Measurements from ENCODE around the gene FBLN5.
"Not testable (repeated sequence)": the region's sequence is repeated elsewhere in the genome, so short reads cannot be mapped to it uniquely, and the experiment has no call there.

Gene FBLN5

DNA sequence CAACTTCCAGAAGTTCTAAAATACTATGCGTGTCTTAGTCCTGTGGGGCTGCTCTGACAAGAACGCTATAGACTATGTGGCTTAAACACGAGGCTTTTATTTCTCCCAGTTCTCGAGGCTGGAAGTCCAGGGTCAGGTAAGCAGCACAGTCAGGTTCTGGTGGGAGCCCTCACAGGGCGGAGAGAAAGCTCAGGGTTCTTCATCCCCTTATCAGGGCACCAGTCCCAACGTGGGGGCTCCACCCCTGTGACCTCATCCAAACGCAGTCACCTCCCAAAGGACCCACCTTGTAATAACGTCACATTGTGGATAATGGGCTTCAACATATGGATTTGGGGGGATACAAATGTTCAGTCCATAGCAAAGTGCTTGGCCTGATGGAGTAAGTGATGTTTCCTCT lies 43.0 kb downstream of the FBLN5 start:
- no peak for DNase-seq

DNA sequence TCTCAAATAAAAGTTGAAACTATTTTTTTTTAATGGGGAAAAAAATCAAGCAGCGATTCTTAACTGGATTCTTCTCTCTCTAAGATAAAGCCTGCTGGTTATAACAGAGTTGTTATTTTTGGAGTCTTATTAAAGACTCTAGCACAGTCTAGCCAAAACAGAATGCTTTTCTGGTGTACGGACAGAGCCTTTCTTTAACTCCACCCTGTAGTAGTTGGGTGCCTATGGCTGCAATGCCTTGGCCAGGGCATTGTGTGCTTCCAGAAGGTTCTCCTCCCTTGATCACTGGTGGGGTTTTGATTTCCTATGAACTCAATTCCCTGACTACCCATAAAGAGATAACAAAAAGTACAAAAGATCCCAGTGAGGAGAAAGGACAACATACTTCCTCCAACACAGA lies 44.4 kb downstream of the FBLN5 start:
- no peak for DNase-seq

DNA sequence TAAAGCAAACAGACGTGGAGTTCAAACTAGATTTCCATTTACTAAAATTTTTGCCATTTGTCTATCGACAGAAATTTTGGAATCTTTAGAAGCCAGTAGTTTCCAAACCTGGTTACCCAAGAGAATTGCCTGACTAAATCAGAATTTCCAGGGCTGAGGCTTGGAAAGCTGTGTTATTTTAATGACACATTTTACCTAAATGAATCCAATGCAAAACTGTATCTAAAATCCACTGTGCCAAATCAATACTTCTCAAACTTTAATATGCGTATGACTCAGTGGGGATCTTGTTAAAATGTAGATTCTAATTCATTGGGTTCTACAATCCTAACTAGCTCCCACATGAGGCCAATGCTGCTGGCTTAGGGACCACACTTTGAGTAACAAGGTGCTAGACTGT lies 45.2 kb downstream of the FBLN5 start:
- no peak for DNase-seq

DNA sequence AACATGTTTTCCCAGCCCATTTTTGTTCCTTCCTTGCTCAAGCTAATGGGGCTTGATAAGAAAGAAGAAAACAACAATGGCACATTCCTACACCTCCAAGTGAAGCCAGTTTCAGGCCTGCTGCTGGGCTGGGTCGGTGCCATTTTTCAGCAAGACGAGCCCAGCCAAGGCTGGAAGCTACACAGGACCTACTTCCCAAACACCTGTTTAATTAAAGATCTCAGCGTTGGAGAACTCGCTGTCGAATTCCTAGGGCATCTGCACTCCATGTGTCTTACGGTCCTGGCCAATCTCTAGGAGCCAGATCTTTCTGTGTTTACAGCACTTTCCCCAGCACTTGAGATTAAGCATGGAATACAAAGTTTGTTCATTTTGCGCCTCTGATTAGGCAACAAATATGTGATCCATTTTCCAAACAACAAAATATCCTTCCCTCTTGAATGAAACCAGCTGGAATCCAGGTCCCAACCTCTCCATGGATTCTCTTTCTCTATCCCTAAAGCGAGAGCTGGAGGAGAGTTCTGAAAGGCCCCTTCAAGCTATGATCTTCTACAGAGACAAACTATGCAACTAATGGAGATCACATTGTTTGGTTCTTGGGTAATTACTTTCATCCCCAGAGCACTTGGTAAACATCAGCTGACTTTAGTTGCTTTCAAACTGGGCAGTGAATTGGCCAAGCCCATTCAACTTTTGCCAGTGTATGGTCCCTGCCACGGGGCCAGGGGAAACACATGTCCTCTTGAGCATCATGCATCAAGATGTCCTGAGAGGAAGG lies 45.9 kb downstream of the FBLN5 start:
- no peak for DNase-seq

DNA sequence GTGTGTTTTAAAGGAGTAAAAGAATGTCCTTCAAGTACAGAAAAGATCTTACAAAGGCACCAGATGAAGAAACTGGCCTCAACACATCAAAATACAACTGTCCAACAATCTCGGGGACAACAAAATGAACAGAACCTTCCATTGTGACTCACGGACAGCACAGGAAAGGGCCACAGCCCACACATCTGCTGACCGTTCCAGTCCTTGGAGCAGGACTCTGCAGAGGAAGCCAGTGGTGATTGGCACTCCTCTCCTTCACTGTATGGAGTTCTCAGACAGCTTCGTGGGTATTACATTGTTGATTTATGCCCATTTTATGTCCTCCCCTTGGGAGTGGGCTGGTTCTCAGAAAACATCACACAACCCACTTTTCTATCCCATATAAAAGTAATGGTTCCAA lies 47.7 kb downstream of the FBLN5 start:
- peak in 1 of 2 donors; percentile 56 for DNase-seq

DNA sequence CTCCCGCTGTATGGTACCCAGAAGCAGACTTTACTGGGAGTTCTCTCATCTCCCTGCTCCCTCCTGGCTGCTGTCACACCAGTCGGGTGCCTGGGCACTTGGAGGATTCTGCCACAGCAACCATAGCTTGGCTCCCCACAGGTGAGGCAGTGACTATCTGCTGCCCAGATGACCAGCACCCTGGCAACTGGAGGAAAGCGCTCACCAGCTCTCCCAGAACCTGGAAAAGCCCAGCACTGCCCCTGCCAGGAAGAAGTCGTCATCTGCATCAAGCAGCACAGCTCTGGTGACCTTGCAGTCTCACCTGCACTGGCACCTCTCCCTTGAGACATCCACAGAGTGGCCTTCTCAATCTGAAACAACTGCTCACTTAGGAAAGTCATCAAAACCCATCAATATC lies 48.3 kb downstream of the FBLN5 start:
- DNase-seq = no peak

DNA sequence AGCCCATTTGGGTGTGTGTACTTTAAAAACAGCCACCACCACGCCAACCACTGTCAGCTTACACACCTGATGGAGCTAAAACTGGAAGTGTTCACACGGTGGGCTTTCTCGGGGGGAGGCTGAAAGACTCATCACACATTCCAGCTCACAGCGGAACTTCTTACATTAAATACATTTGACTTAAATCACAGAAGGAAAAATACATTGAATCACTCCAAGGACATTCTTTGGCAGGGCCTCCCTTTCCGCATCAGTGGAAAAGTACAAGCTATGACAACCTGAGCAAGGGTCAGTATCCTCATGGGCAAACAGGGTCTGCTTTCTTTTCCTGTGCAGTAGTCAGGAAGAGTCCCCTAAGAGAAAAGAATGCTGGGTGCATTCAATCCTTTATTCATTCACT lies 49.1 kb downstream of the FBLN5 start:
- DNase-seq = no peak

DNA sequence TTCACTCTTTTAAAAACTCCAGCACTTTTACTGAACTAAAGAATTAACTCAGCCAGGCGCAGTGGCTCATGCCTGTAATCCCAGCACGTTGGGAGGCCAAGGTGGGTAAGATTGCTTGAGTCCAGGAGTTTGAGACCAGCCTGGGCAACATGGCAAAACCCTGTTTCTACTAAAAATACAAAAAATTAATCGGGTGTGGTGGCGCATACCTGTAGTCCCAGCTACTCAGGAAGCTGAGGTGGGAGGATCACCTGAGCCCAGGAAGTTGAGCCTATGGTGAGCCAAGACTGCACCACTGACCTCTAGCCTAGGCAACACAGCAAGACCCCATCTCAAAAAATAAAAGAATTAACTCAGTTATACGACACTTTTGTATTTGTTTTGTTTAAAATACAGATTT lies 49.8 kb downstream of the FBLN5 start:
- not testable (repeated sequence) for DNase-seq

DNA sequence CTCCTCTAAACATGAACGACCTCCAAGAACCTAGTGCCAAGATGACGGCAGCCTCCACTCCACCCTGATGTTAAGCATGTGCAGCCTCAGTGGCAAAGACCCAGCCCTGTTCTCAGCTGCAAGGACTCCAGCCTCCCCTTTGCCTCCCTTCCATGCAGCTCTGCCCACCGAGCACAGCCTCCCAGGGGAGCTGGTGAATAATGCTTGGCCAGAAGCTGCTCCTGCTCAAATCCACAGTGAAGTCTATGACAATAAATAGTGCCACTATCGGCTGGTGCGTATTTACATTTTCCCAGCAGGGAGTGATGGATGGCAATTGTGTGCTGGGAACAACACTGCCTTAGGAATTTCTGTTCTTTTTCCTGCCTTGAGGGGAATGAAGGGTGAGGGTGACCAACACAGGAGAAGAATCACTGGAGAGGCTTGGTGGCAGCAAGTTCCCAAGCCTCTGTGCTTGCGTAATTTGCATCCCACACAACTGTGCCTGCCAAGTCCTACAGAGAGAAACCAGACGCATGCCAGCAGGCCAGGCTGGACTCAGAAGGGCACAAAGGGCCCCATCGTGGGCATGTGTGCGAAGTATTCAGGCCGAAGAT lies 50.3 kb downstream of the FBLN5 start:
- peak; percentile 63 to 71 for DNase-seq

DNA sequence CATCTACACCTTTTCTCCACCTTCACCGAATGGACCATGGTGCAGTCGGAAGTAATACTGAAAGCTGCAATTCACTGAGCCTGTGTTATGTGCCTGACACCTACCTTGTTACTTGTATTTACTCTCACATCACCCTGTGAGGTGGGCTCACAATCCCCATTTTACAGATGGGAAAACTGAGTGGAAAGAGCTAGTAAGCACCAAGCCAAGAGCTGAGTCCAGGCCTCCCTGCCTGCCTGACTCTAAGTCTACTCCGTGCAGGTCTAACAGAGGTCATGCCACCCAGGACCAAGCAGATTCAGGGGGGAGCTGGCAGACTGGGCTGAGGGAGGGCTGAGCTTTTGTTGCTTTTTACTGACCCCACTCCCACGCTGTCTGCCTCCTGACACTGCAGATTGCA lies 51.1 kb downstream of the FBLN5 start:
- no peak for DNase-seq

DNA sequence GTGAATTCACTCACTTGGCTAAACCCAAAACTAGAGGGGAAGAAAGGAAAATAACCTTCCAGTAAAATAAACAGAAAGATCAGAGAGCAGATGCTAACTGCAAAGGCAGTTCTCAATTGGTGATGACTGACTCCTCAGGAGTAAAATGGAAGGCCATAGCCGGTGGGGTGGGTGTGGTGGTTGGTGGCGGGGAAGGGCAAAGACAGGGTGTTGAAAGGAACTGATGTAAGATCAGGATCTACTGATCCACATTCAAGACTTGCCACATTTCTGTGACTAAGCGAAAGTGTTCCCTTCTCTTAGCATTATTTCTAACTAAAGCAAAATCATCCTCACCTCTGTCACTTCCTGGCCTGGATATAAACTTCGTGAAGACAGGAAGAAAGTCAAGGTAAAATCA lies 53.8 kb downstream of the FBLN5 start:
- DNase-seq = peak; percentile 68 to 80

DNA sequence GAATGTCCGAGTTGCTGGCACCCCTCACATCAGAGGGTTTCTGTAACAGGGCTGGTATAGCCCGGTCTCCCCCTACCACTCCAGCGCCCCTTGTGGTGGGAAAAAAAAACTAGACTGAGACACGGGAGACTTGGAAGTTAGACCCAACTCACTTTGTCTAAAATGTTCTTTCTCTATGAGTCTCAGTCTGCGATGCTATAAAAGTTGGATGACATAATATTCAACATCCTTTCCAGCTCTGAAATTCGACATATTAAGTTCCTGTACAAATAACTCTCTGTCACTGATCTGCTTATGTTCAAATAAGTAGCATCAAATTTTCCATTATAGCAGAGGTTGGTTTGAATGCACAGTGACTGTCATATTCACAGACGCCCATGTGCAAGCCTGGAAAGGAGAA lies 54.5 kb downstream of the FBLN5 start:
- DNase-seq = no peak

DNA sequence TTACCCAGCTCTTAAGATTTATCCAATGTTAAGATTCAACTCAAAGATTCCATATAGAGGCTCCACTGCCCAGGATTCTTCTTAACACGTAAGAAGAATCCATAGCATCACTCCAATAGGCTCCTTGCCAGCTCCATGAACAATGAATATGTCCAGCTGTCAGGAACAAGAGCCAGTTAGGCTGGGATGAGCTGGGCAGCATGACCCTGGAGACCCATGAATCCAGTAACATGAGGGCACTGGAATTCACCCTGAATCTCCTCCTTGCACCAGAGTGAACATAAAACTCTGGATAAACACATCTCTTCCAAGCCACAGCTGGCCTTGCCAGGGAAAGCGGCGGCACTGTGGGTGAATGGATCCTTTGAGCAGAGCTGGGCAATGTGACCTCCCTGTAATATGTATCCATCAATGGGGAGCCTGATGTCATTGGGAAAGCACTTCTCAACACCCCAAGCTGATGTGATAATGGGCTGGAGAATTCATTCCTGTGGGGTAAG lies 55.7 kb downstream of the FBLN5 start:
- no peak for DNase-seq

DNA sequence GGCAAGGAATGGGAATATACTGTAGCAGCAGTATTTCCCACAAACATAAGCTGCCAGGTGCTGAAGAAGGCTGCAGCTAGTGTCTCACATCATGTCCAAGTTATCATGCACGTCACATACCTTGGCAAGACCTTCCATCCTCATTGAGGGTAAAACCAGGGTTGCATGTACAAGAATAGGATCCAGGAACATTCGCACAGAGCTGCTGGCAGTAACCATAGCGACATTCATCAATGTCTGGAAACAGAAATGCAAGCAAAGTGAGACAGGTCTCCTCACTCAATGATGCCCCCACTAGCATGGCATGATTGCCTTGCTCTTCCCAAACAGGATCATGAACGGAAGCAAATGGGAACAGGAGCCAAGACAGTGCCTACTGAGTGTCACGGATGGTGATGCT lies 56.4 kb downstream of the FBLN5 start:
- no peak for DNase-seq

DNA sequence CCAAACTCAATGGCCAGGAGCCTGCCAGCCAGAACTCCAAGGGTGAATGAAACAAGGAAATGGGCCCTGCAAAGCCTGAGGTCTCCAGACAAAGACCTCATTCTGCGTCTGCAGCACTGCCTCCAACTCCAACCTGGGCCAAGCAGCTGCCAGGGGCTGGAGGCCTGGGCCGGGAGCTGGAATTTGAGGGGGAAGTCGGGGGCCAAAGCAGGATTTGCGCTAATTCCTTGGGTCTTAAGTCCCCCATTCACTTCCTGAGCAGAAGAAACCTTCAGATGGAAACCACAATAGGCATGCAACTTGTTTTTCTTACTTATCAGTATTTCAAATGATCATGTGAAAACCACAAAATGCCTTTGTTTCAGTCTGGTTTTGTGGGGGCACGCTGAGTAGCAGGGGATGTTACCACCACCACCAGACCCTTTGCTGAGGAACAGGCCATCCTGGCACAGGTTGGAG lies 57.2 kb downstream of the FBLN5 start:
- DNase-seq = no peak

DNA sequence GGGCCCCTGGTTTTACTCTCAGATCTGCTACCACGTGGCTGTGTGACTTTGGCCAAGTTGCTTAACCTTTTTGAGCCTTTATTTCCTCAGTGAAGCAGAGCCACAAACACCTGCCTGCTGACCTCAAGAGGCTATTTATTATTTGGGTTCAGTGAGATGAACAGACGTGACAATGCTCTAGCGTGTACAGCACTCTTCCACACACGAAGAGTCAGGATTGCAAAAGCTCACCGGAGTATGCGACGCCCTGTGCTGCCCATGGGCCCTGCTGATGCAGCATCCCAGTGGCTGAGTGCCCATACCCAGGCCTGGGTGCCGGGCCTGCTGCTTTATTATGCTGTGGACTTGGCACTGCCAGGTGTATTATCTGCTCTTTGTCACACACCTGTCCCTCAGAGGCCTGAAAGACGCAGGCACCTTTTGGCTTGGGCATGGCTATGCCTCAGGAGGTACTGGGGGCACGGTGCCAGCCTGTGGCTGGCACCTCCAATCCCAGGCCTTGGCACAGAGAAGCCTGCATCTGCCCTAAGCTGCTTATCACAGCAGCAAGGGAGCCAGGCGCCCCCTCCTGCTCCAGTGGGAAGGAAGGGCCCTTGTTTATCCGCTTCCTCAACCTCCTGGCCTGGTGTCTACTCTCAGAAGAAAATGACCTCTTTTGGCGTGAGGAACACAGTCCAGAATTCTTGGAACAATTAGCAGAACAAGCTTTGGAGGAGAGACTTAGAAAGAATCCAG lies 57.9 kb downstream of the FBLN5 start:
- no peak for DNase-seq

DNA sequence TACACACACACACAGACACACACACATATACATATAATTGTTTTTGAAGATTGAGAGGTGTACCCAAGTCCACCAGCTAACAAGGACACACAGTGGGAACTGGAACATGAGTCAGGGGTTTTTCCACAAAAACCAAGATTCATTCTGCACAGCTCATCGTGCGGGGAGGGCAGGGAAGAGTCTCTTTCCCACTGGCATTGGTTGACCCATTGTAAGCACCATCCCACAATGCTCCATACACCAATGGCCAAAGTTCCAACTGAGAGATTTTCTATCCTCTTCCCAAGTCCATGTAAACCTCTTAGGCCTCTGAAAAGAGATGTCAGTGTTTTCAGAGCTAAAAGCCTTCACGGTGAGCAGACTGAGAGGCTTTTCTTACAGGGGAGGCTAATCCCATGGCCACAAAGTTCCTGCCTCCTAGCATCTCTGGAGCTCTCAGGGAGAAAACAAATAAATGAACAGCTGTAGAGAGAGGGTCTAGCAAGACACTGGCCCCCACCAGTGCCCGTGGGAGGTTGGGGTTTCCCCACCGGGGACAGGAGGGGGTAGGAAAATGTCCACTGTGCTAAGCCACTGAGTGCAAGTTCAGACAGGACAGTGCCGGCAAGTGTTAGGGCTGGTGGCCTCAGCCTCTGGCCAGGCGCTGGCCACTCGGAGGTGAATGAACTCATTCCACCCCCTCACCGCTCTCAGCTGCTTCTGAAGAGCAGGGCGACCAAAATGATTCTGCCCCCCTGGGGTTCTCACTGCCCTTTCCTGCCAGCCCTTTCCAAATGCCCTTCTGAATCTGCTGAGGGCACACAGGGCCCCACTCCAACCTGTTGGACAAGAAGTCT lies 58.6 kb downstream of the FBLN5 start:
- peak in 1 of 2 donors; percentile 25 for DNase-seq

DNA sequence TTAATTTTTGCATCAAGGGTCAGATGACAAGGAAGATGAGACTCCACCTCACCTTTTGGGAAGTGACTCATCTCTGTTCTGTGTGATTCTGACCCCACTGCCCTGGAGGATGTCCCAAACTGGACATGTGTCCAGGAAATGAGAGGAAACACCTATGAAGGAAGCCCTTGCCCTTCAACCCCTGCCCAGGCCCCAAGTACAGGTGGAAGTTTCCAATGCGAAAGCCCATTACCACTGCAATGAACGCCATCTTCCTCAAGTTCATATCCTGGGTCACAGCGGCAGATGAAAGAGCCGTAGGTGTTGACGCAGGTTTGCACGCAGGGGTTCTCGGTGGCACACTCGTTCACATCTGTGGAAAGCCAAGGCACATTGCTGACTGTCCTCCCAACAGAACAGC lies 60.5 kb downstream of the FBLN5 start:
- no peak for DNase-seq

DNA sequence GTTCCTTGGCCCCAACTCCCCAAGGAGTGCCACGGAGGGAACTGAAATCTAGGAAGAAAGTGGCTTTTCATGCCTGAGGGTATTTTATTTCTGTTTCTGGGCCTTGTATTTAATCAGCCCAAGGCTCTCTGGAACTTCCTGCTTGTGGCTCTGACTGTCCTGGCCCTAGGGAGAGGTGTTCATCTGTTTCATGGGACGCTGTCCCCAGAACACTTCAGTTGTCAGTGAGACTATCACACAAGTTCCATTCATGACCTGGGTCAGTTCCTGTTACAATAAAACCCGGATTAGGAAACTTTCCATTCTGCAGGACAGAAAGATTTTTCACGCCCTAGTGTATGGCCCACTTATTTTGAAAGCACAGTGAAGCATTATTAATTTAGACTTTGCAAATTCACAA lies 61.7 kb downstream of the FBLN5 start:
- no peak for DNase-seq

DNA sequence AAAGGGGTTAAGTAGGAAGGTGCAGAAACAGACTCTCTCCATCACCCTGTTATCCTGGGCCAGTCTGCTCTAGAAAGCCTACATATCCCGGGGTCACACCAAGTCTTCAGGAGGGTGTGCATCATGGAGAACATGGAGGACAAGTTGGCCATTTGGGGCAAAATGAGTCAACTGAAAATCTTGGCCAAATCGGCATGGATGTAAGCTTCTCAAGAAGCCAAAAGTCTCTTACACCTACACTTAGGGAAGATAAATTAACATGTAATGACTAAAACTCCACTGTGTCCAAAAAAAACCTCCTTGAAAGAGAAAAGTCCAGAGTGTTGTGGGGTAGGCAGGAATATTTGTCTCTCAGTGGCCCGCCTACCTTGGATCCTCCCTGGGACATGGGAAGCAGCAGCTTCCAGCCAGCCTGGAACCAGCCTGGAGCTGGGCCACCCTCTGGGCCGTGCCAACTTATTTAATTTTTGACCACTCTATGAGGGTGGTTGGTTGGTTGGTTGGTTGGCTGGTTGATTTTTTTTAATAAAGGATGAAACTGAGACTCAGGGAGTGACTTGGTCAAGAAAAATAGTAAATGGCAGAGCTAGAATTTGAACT lies 62.3 kb downstream of the FBLN5 start:
- no peak for DNase-seq

DNA sequence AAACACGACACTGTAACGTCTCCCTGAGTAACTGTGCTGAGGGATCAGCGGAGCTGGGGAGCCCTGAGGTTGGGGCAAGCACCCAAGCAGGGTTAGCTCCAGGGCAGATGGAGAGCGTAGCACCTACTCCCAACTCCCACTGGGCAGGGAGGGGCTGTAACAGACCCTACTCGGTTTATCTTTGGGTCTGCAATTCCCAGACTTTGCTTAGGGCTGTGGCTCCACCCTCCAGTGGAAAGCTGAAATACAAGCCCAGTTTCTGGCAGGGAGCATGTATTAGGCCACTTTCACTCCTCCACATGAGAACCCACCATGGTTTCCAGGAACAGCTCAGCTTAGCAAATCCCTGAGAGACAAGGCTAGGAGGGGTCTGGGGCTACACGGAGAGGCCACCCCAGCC lies 62.8 kb downstream of the FBLN5 start:
- no peak for DNase-seq

DNA sequence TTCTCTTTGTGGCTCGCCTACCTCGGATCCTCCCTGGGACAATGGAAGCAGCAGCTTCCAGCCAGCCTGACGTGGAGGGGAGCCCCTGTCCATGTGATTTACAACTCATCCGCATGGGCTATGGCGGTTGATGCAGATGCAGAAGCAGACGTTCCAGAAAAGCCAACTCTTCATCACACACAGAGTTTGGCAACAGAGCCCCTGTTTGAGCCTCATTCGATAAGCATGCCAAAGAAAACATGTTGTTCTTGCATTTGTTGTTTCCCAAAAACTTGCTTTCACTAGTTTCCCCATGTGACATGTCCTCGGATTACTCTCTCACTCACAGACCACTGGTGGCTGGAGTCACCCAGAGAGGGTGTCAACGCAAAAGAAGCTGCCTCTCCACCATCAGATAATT lies 63.7 kb downstream of the FBLN5 start:
- DNase-seq = no peak

DNA sequence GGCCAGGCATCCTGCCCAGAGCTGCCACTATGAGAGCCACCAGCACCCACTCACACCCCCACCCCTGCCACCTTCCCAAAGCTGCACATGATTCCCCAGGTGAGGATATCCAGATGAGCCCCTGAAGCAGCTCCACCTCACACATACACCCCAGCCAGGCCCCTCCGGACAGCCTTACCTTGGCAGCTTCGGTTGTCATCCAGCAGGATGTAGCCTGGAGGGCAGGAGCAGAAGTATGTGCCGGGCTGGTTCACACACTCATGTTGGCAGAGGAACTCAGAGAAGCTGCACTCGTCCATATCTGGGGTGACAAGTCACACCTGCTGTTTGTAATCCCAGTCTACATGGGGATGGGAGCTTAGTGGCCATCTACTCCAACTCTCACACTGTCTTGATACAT lies 64.7 kb downstream of the FBLN5 start:
- DNase-seq = no peak

All from inflammatory macrophage treated with lipopolysaccharide for 1 hour (primary cell).